Adipocyte (in vitro differentiated cells): ENCODE results near the gene PCDHGA9.
"Not testable (repeated sequence)": the region's sequence is repeated elsewhere in the genome, so short reads cannot be mapped to it uniquely, and the experiment has no call there.

Experiments
- DNase-seq: peaks from one replicate; pipeline ENCODE4 v3.0.0-alpha.2; 2015; ENCODE audit warnings: low read depth
- H3K27me3 ChIP-seq: replicated peaks from 2 replicates; pipeline ENCODE4 v1.7.0; 2013; ENCODE audit warnings: mild to moderate bottlenecking, low read length, moderate library complexity; ENCODE audit not compliant: control insufficient read depth, insufficient read depth
- H3K36me3 ChIP-seq: 2 replicates; pipeline ENCODE4 v1.7.0; 2013; ENCODE audit warnings: low read length, mild to moderate bottlenecking, moderate library complexity; ENCODE audit not compliant: control insufficient read depth, insufficient read depth, severe bottlenecking
- H3K4me1 ChIP-seq: 2 replicates; pipeline ENCODE4 v1.7.0; 2013; ENCODE audit warnings: mild to moderate bottlenecking, low read length, moderate library complexity; ENCODE audit not compliant: control insufficient read depth, insufficient read depth
- H3K4me3 ChIP-seq: 2 replicates; pipeline ENCODE4 v1.7.0; 2013; ENCODE audit warnings: mild to moderate bottlenecking, low read length, moderate library complexity
- H3K9ac ChIP-seq: 2 replicates; pipeline ENCODE4 v1.7.0; 2013; ENCODE audit warnings: mild to moderate bottlenecking, low read length, moderate library complexity
- H3K9me3 ChIP-seq: 2 replicates; pipeline ENCODE4 v1.7.0; 2013; ENCODE audit warnings: mild to moderate bottlenecking, low read length, moderate library complexity; ENCODE audit not compliant: control insufficient read depth

Gene PCDHGA9

GRCh38 chr5:141388661-141389060, 13.9 kb upstream of the PCDHGA9 start:
- no peak overlapping the region for H3K9ac ChIP-seq
- no peaks in the 10 kb centered on the region for H3K4me1 ChIP-seq
- no peak for DNase-seq
- H3K27me3 ChIP-seq, result no peaks in the 10 kb centered on the region
- H3K36me3 ChIP-seq, result no peaks in the 10 kb centered on the region
- H3K4me3 ChIP-seq, result peak overlapping the region; percentile 55
- H3K9me3 ChIP-seq, result peaks cover 63% of the 10 kb centered on the region

DNA sequence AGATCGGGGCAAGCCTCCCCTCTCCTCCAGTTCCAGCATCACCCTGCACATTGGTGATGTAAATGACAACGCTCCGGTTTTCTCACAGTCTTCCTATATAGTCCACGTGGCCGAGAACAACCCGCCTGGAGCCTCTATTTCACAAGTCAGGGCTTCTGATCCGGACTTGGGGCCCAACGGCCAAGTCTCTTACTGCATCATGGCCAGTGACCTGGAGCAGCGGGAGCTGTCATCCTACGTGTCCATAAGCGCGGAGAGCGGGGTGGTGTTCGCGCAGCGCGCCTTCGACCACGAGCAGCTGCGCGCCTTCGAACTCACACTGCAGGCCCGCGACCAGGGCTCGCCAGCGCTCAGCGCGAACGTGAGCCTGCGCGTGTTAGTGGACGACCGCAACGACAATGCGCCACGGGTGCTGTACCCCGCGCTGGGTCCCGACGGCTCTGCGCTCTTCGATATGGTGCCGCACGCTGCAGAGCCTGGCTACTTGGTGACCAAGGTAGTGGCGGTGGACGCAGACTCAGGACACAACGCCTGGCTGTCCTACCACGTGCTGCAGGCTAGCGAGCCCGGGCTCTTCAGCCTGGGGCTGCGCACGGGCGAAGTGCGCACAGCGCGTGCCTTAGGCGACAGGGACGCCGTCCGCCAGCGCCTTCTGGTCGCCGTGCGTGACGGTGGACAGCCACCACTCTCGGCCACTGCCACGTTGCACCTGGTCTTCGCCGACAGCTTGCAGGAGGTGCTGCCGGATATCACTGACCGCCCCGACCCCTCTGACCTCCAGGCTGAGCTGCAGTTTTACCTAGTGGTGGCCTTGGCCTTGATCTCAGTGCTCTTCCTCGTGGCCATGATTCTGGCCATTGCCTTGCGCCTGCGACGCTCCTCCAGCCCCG, 13.2 kb upstream of the PCDHGA9 start:
- H3K9ac ChIP-seq, result no peak overlapping the region
- H3K9me3 ChIP-seq, result peaks cover 65% of the 10 kb centered on the region
- peak overlapping the region; percentile 55 for H3K4me3 ChIP-seq
- DNase-seq, result no peak
- H3K36me3 ChIP-seq, result no peaks in the 10 kb centered on the region
- H3K27me3 ChIP-seq, result no peaks in the 10 kb centered on the region
- H3K4me1 ChIP-seq, result no peaks in the 10 kb centered on the region

DNA sequence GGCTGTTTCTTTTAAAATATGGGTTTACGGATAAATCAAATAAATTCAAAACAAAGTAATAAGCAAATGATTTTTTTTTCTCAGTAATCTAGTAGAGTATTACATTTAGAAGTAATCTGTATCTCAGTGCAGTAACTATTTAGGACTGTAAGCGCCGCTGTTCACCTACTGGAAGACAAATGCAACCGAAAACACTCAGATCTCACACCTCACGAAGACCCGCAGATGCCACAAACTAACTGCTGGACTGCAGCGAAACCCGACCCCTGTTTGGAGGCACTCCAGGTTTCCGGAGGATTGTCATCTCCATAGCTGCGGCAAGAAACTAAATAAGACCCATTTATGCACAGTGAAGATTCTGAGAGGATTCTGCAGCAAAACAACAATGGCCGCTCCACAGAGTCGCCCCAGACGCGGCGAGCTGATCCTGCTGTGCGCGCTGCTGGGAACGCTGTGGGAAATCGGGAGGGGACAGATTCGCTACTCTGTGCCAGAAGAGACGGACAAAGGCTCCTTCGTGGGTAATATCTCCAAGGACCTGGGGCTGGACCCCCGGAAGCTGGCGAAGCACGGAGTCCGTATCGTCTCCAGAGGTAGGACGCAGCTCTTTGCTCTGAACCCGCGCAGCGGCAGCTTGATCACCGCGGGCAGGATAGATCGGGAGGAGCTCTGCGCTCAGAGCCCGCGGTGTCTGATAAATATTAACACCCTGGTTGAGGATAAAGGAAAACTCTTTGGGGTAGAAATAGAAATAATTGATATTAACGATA, 10.0 kb upstream of the PCDHGA9 start, which contains the start of gene PCDHGA8:
PCDHGA8 (plus strand) TSS at position 205 of the 770 bp plus-strand sequence; CDS start at position 386, 181 bp downstream.
- H3K27me3 ChIP-seq, result no peaks in the 10 kb centered on the region
- H3K4me1 ChIP-seq, result no peaks in the 10 kb centered on the region
- no peak within 1 kb of the TSS for H3K9ac ChIP-seq
- no peak for DNase-seq
- H3K36me3 ChIP-seq, result no peaks in the 10 kb centered on the region
- H3K4me3 ChIP-seq, result peak within 1 kb of the TSS; percentile 68
- H3K9me3 ChIP-seq, result peaks cover 64% of the 10 kb centered on the region

DNA sequence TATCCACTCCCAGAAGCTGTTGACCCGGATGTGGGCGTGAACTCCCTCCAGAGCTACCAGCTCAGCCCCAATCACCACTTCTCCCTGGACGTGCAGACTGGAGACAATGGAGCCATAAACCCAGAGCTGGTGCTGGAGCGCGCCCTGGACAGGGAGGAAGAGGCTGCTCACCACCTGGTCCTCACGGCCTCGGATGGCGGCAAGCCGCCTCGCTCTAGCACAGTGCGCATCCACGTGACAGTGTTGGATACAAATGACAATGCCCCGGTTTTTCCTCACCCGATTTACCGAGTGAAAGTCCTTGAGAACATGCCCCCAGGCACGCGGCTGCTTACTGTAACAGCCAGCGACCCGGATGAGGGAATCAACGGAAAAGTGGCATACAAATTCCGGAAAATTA, 9.3 kb upstream of the PCDHGA9 start:
- Histone ChIP-seq H3K9me3 (peaks cover 62% of the 10 kb centered on the region), H3K4me1 (no peaks in the 10 kb centered on the region), H3K36me3 (no peaks in the 10 kb centered on the region), H3K4me3 (peak overlapping the region; percentile 7), H3K27me3 (no peaks in the 10 kb centered on the region), H3K9ac (no peak overlapping the region)
- DNase-seq, result no peak

- not testable (repeated sequence) for DNase-seq, H3K36me3 ChIP-seq, H3K4me3 ChIP-seq, H3K9ac ChIP-seq, H3K27me3 ChIP-seq, H3K4me1 ChIP-seq
- H3K9me3 ChIP-seq, result peaks cover 60% of the 10 kb centered on the region
Measured at GRCh38 chr5:141394401-141395187, 8.0 kb upstream of the PCDHGA9 start.

GRCh38 chr5:141397756-141398551, 4.6 kb upstream of the PCDHGA9 start, which contains the start of gene PCDHGB5:
Gene PCDHGB5, plus strand, starts transcription at chr5:141397947. Its CDS starts 181 bp downstream, at chr5:141398128.
- Histone ChIP-seq H3K4me1 (peaks cover 13% of the 10 kb centered on the region), H3K9me3 (peaks cover 44% of the 10 kb centered on the region), H3K4me3 (peak within 1 kb of the TSS; percentile 74), H3K9ac (peak within 1 kb of the TSS; percentile 63)
- H3K36me3 ChIP-seq, H3K27me3 ChIP-seq: not testable (repeated sequence)
- peak; percentile 38 for DNase-seq

- H3K9me3 ChIP-seq, result peaks cover 44% of the 10 kb centered on the region
- H3K4me3 ChIP-seq, result peak overlapping the region; percentile 63
Measured at GRCh38 chr5:141398608-141399007, 4.0 kb upstream of the PCDHGA9 start.

DNA sequence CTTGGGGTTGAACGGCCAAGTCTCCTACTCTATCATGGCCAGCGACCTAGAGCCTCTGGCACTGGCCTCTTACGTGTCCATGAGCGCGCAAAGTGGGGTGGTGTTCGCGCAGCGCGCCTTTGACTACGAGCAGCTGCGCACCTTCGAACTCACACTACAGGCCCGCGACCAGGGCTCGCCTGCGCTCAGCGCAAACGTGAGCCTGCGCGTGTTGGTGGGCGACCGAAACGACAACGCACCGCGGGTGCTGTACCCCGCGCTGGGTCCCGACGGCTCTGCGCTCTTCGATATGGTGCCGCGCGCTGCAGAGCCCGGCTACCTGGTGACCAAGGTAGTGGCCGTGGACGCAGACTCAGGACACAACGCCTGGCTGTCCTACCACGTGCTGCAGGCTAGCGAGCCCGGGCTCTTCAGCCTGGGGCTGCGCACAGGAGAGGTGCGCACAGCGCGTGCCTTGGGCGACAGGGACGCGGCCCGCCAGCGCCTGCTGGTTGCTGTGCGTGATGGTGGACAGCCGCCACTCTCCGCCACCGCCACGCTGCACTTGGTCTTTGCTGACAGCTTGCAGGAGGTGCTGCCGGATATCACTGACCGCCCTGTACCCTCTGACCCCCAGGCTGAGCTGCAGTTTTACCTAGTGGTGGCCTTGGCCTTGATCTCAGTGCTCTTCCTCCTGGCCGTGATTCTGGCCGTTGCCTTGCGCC, 2.9 kb upstream of the PCDHGA9 start:
- no peak for DNase-seq
- Histone ChIP-seq H3K4me3 (peak overlapping the region; percentile 67), H3K4me1 (peaks cover 13% of the 10 kb centered on the region), H3K9me3 (peaks cover 44% of the 10 kb centered on the region), H3K9ac (no peak overlapping the region), H3K36me3 (no peaks in the 10 kb centered on the region), H3K27me3 (no peaks in the 10 kb centered on the region)

More at GRCh38 chr5:141398608-141399007, 4.0 kb upstream of the PCDHGA9 start:
- DNase-seq, result no peak
- Histone ChIP-seq H3K27me3 (no peaks in the 10 kb centered on the region), H3K9ac (no peak overlapping the region), H3K36me3 (no peaks in the 10 kb centered on the region), H3K4me1 (peaks cover 13% of the 10 kb centered on the region)

GRCh38 chr5:141403387-141403786, 809 bp downstream of the PCDHGA9 start:
- H3K4me1 ChIP-seq, result peaks cover 13% of the 10 kb centered on the region
- no peaks in the 10 kb centered on the region for H3K36me3 ChIP-seq
- H3K9ac ChIP-seq, result no peak overlapping the region
- no peak for DNase-seq
- no peaks in the 10 kb centered on the region for H3K27me3 ChIP-seq
- H3K4me3 ChIP-seq, result peak overlapping the region; percentile 79
- H3K9me3 ChIP-seq, result peaks cover 51% of the 10 kb centered on the region
